HEK293 (cell line): ENCODE results near the gene RELCH.

ENCODE experiments used
- CTCF ChIA-PET: fragments of 350-600 bp; formaldehyde crosslinking; extraction: SDS; loops from one replicate; lab custom pipeline; 2021; ENCODE audit warnings: antibody characterized with exemption; lab: Yijun Ruan, JAX
- POLR2A ChIA-PET: fragments of 300-600 bp; formaldehyde crosslinking; extraction: SDS; loops from one replicate; lab custom pipeline; 2020; ENCODE audit warnings: antibody characterized with exemption, inconsistent platforms; lab: Yijun Ruan, JAX
- H3K27ac ChIP-seq: fragments of 200-500 bp; sonication (Bioruptor generic); 2 replicates; pipeline ENCODE4 v1.5.1; 2014; ENCODE audit warnings: low read depth, low read length, control low read depth, inconsistent platforms; ENCODE audit errors: extremely low read depth
- H3K36me3 ChIP-seq, 2 experiments: fragments of 200-500 bp in 1 of 2; sonication (Bioruptor generic) in 1 of 2; 1 replicate in 1 of 2; 2 replicates in 1 of 2; pipeline ENCODE4 v1.5.1; 2014 to 2017; ENCODE audit warnings: inconsistent platforms in 2 of 2, low read length in 2 of 2; ENCODE audit not compliant: control insufficient read depth in 2 of 2, insufficient read depth in 1 of 2
- H3K4me1 ChIP-seq: fragments of 200-500 bp; sonication (Bioruptor generic); 2 replicates; pipeline ENCODE4 v1.5.1; 2014; ENCODE audit warnings: mild to moderate bottlenecking, low read length, inconsistent platforms; ENCODE audit not compliant: control insufficient read depth, insufficient read depth
- H3K4me3 ChIP-seq: 2 replicates; pipeline ENCODE4 v1.5.1; 2011; ENCODE audit warnings: low read depth, mild to moderate bottlenecking, control low read depth, low read length, moderate library complexity
- H3K9me3 ChIP-seq: fragments of 200-500 bp; sonication (Bioruptor generic); 2 replicates; pipeline ENCODE4 v1.5.1; 2014; ENCODE audit warnings: low read depth, low read length, inconsistent platforms; ENCODE audit not compliant: control insufficient read depth, insufficient read depth
- FEZF1 ChIP-seq: fragments of 450-650 bp; formaldehyde crosslinking; IDR thresholded peaks from 2 replicates; pipeline ENCODE4 v1.5.1; 2016; ENCODE audit warnings: missing biosample characterization, missing genetic modification characterization
- HOXA7 ChIP-seq: sonication (generic); formaldehyde crosslinking; IDR thresholded peaks from 2 replicates; pipeline ENCODE4 v1.8.1; 2022; ENCODE audit warnings: missing genetic modification reagents, borderline replicate concordance
- IKZF3 ChIP-seq: fragments of 450-650 bp; IDR thresholded peaks from 2 replicates; pipeline ENCODE4 v1.5.0; 2018; ENCODE audit warnings: missing biosample characterization, mild to moderate bottlenecking, missing genetic modification characterization, moderate library complexity
- KLF1 ChIP-seq: fragments of 450-650 bp; formaldehyde crosslinking; IDR thresholded peaks from 2 replicates; pipeline ENCODE4 v1.5.1; 2016; ENCODE audit warnings: missing biosample characterization, missing genetic modification characterization
- SP3 ChIP-seq: fragments of 450-650 bp; formaldehyde crosslinking; IDR thresholded peaks from 2 replicates; pipeline ENCODE4 v1.5.1; 2016; ENCODE audit warnings: missing biosample characterization, missing genetic modification characterization
- TSHZ1 ChIP-seq: fragments of 450-650 bp; formaldehyde crosslinking; IDR thresholded peaks from 2 replicates; pipeline ENCODE4 v1.5.1; 2016; ENCODE audit warnings: missing biosample characterization, missing genetic modification characterization, borderline replicate concordance
- ZNF280C ChIP-seq: fragments of 450-650 bp; formaldehyde crosslinking; IDR thresholded peaks from 2 replicates; pipeline ENCODE4 v1.5.1; 2016; ENCODE audit warnings: missing biosample characterization, missing genetic modification characterization
- TF ChIP-seq, protein P1 (sequence below): fragments of 450-650 bp; formaldehyde crosslinking; conservative IDR thresholded peaks from 2 replicates; pipeline ENCODE4 v1.5.1; 2016; ENCODE audit warnings: low read depth, missing biosample characterization, missing genetic modification characterization
- TF ChIP-seq, protein P2 (sequence below): fragments of 450-650 bp; formaldehyde crosslinking; IDR thresholded peaks from 2 replicates; pipeline ENCODE4 v1.5.1; 2016; ENCODE audit warnings: missing biosample characterization, missing genetic modification characterization
- TF ChIP-seq, protein P3 (sequence below): fragments of 450-650 bp; formaldehyde crosslinking; IDR thresholded peaks from 2 replicates; pipeline ENCODE4 v1.5.1; 2016; ENCODE audit warnings: missing biosample characterization, missing genetic modification characterization

The RELCH gene

GRCh38 chr18:62329691-62330454 is 142.8 kb downstream of the RELCH start (continued):
- no peak for TF ChIP-seq TSHZ1
- TF ChIP-seq, protein P1, sequence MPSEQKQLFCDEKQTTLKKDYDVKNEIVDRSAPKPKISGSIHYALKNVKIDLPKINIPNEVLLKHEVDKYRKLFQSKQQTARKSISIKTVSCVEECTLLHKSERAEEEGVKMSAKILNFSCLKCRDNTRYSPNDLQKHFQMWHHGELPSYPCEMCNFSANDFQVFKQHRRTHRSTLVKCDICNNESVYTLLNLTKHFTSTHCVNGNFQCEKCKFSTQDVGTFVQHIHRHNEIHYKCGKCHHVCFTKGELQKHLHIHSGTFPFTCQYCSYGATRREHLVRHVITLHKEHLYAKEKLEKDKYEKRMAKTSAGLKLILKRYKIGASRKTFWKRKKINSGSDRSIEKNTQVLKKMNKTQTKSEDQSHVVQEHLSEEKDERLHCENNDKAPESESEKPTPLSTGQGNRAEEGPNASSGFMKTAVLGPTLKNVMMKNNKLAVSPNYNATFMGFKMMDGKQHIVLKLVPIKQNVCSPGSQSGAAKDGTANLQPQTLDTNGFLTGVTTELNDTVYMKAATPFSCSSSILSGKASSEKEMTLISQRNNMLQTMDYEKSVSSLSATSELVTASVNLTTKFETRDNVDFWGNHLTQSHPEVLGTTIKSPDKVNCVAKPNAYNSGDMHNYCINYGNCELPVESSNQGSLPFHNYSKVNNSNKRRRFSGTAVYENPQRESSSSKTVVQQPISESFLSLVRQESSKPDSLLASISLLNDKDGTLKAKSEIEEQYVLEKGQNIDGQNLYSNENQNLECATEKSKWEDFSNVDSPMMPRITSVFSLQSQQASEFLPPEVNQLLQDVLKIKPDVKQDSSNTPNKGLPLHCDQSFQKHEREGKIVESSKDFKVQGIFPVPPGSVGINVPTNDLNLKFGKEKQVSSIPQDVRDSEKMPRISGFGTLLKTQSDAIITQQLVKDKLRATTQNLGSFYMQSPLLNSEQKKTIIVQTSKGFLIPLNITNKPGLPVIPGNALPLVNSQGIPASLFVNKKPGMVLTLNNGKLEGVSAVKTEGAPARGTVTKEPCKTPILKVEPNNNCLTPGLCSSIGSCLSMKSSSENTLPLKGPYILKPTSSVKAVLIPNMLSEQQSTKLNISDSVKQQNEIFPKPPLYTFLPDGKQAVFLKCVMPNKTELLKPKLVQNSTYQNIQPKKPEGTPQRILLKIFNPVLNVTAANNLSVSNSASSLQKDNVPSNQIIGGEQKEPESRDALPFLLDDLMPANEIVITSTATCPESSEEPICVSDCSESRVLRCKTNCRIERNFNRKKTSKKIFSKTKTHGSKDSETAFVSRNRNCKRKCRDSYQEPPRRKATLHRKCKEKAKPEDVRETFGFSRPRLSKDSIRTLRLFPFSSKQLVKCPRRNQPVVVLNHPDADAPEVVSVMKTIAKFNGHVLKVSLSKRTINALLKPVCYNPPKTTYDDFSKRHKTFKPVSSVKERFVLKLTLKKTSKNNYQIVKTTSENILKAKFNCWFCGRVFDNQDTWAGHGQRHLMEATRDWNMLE = no peak
- TF ChIP-seq, protein P2, sequence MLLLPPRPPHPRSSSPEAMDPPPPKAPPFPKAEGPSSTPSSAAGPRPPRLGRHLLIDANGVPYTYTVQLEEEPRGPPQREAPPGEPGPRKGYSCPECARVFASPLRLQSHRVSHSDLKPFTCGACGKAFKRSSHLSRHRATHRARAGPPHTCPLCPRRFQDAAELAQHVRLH = no peak
- no peak for TF ChIP-seq ZNF280C
- TF ChIP-seq FEZF1 = peak; percentile 55
- TF ChIP-seq SP3 = no peak

DNA sequence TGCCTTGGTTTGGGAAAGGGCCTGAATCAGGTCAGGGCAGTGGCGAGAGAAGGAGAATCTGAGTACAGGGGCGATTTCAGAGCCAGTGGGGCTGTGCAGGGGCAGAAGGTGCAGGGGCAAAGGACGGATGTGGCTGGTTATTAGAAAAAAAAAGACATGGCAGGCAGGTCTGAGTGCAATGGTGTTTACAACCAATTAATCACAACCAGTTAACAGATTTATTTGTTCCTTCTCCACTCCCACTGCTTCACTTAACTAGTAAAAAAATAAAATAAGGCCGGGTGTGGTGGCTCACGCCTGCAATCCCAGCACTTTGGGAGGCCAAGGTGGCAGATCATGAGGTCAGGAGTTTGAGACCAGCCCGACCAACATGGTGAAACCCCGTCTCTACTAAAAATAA is 143.6 kb downstream of the RELCH start:
- Histone ChIP-seq H3K4me1 (peaks cover 38% of the 10 kb centered on the region), H3K9me3 (no peaks in the 10 kb centered on the region), H3K4me3 (no peak overlapping the region), H3K27ac (no peak overlapping the region), H3K36me3 (no peaks in the 10 kb centered on the region)
- POLR2A ChIA-PET = no interaction called here
- TF ChIP-seq, protein P3, sequence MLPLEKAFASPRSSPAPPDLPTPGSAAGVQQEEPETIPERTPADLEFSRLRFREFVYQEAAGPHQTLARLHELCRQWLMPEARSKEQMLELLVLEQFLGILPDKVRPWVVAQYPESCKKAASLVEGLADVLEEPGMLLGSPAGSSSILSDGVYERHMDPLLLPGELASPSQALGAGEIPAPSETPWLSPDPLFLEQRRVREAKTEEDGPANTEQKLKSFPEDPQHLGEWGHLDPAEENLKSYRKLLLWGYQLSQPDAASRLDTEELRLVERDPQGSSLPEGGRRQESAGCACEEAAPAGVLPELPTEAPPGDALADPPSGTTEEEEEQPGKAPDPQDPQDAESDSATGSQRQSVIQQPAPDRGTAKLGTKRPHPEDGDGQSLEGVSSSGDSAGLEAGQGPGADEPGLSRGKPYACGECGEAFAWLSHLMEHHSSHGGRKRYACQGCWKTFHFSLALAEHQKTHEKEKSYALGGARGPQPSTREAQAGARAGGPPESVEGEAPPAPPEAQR (tag by site-specific recombination) = no peak
- TF ChIP-seq IKZF3 (no peak), KLF1 (tag by site-specific recombination) (no peak), HOXA7 (CRISPR knock-in tag) (no peak)
- CTCF ChIA-PET = interaction anchor here (2.9 kb wide), 1 partner anchor 91 kb away, joined by 9 read pairs; no protein-coding TSS in a partner anchor
